Measurements from ENCODE around the gene SIRT6. TPM values are rescaled to one million over a fixed set of nuclear protein-coding genes. Genes with fewer than 3 reads are reported as not detected.

Gene SIRT6
- total and polyA plus RNA-seq, 2 of the 4 experiments (the other 2 are of a cell fraction), result 3.9 to 25.3 TPM

- no peaks in the 10 kb centered on the region for H3K27me3 ChIP-seq (ENCODE audit: control insufficient read depth, insufficient read depth, low read length)
- intact Hi-C loops (cut with micrococcal nuclease) (no loop called here), dilution Hi-C loops (cut with HindIII; ENCODE audit: low sequenced_read_pairs, unreplicated experiment) (no loop called here), in situ Hi-C loops (cut with MboI; ENCODE audit: low sequenced_read_pairs) (no loop called here)
- no TSS peak for BruUV-seq (replicated peaks)
- no peak overlapping the region for H2AK5ac ChIP-seq (ENCODE audit: low read depth, low read length)
- H4K8ac ChIP-seq (ENCODE audit: low read depth in 2 of 2, low read length in 2 of 2), result no peak overlapping the region
- peaks cover 11 to 28% of the 10 kb centered on the region in 2 experiments for H3K79me1 ChIP-seq (ENCODE audit: low read depth in 1 of 2, low read length in 2 of 2)
- no peak overlapping the region for H3K4me2 ChIP-seq (ENCODE audit: low read depth, low read length)
- no peak overlapping the region for H3K14ac ChIP-seq (replicated peaks; ENCODE audit: low read depth, low read length)
- no peak overlapping the region for H2BK120ac ChIP-seq (ENCODE audit: low read depth, low read length)
- ChIA-PET POLR2A (ENCODE audit: unreplicated experiment) (no interaction called here), CTCF (no interaction called here)
- no peak overlapping the region for H2BK5ac ChIP-seq (ENCODE audit: low read depth, low read length, poor library complexity, severe bottlenecking)
- no peak overlapping the region for H3K56ac ChIP-seq (ENCODE audit: extremely low read depth, insufficient read depth, low read length)
- H4K20me1 ChIP-seq (ENCODE audit: insufficient read depth, low read length), result no peaks in the 10 kb centered on the region; the same call in 1 of the 2 replicates
- H3K18ac ChIP-seq (ENCODE audit: low read depth, low read length), result no peak overlapping the region
- H3K9me1 ChIP-seq (ENCODE audit: insufficient read depth, low read length), result peaks cover 4% of the 10 kb centered on the region; the same call in 1 of the 2 replicates
- no peak overlapping the region for H3K4me3 ChIP-seq (ENCODE audit: insufficient read depth, low read depth, low read length)
- no peak overlapping the region for H3K4ac ChIP-seq (ENCODE audit: low read depth, low read length)
- no peak for DNase-seq
- H3K27ac ChIP-seq (ENCODE audit: insufficient read depth, low read length), result no peak overlapping the region
- no peak overlapping the region for H4K91ac ChIP-seq (ENCODE audit: insufficient read depth, low read depth, low read length)
- H2AFZ ChIP-seq (replicated peaks; ENCODE audit: low read length, poor library complexity), result no peak overlapping the region
- 0 out of 2 replicates have a peak, but pooled peaks cover 1% of the 10 kb centered on the region for H3K4me1 ChIP-seq (ENCODE audit: control insufficient read depth, insufficient read depth, low read length)
- no peak overlapping the region for H3K9ac ChIP-seq (ENCODE audit: low read depth, low read length)
- no peak overlapping the region for H2BK15ac ChIP-seq (ENCODE audit: low read depth, low read length)
- 95% methylated on average over 13 of the region's 18 CpGs; no CpG with 5 or more reads in 1 of the 2 experiments for WGBS, 2 experiments (ENCODE audit: extremely low coverage in 2 of 2, insufficient read length in 1 of 2)
- H3K9me3 ChIP-seq (ENCODE audit: control insufficient read depth, insufficient read depth, low read length), result no peaks in the 10 kb centered on the region
- H2BK20ac ChIP-seq (ENCODE audit: low read depth, low read length), result no peak overlapping the region
- H4K5ac ChIP-seq (ENCODE audit: low read depth, low read length), result no peak overlapping the region
- no peak overlapping the region for H3K23ac ChIP-seq (ENCODE audit: low read depth, low read length)
- peaks cover 23% of the 10 kb centered on the region for H3K36me3 ChIP-seq (ENCODE audit: control insufficient read depth, insufficient read depth, low read length)
- H2AK9ac ChIP-seq (replicated peaks; ENCODE audit: low read depth, low read length, poor library complexity), result no peak overlapping the region
- no peak for ATAC-seq (ENCODE audit: low read depth)
- TF ChIP-seq MXI1 (IDR thresholded peaks at IDR 0.05; ENCODE audit: borderline replicate concordance, low read depth, low read length) (no peak), BHLHE40 (IDR thresholded peaks at IDR 0.05; ENCODE audit: low read depth, low read length) (no peak), FOS (IDR thresholded peaks at IDR 0.05; ENCODE audit: low read depth, low read length) (no peak), USF2 (IDR thresholded peaks at IDR 0.05; ENCODE audit: low read depth, low read length) (no peak), MAZ (IDR thresholded peaks at IDR 0.05; ENCODE audit: borderline replicate concordance, low read depth, low read length) (no peak), MAFK (IDR thresholded peaks at IDR 0.05; ENCODE audit: low read depth, low read length) (no peak), CHD1 (IDR thresholded peaks at IDR 0.05; ENCODE audit: low read depth, low read length) (no peak), CEBPB (IDR thresholded peaks at IDR 0.05; ENCODE audit: low read depth, low read length) (no peak), RAD21 (IDR thresholded peaks at IDR 0.05; ENCODE audit: low read length) (no peak), CTCF (conservative IDR thresholded peaks at IDR 0.05; ENCODE audit: low read depth, low read length) (no peak), ELK1 (IDR thresholded peaks at IDR 0.05; ENCODE audit: borderline replicate concordance, low read depth, low read length) (no peak), NFE2L2 (IDR thresholded peaks at IDR 0.05; ENCODE audit: low read depth, low read length) (no peak)
Observed at GRCh38 chr19:4178990-4179389, 3.4 kb downstream of the SIRT6 start.
